Stimulated activated CD4-positive, alpha-beta T cell treated with anti-CD3 and anti-CD28 coated beads, Interleukin-15, amount 100 ng/mL, for 1 hour (primary cell): ENCODE data around the gene RANBP1.
"Not testable (repeated sequence)": the region's sequence is repeated elsewhere in the genome, so short reads cannot be mapped to it uniquely, and the experiment has no call there.

Source experiments
- DNase-seq, 2 donors: peaks; one replicate each; pipeline ENCODE4 v3.0.0-alpha.2; 2020; ENCODE audit warnings: low read depth in 1 of 2, low spot score in 1 of 2

Gene RANBP1

DNA sequence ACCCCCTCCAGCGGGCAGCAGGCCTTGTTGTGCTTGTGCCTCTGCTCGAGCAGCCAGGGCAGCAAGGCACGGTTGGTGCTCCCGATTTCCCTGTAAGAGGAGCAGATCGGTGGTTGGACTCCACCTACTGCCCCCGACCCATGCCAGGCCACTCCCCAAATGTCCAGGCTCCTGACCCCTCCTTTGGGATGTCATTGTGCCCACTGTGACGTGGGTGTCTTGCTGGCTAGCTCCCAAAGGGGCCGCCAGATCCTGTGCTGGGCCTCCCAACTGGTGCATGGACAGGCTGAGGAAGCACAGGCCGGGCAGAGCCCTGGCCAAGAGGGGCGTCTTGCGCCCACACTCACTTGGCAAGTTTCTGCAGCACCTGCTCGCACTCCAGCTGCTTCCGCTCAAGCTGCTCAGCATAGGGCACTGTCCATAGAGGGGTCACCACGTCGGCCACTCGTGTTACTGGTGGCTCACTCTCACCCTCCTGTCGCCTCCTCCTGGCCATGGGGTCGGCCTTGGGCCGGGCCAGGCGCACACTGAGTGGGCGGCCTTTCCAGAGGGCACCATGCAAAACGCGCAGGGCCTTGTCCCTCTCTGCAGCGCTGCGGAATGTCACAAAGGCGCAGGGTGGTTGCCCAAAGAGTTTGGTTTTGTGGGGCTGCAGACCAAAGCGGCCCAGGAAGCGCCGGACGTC is at the start of gene RANBP1:
Gene RANBP1, plus strand, starts transcription at position 414 of the 685 bp plus-strand sequence. Its CDS starts 81 bp downstream, at position 495.
- DNase-seq: no peak

DNA sequence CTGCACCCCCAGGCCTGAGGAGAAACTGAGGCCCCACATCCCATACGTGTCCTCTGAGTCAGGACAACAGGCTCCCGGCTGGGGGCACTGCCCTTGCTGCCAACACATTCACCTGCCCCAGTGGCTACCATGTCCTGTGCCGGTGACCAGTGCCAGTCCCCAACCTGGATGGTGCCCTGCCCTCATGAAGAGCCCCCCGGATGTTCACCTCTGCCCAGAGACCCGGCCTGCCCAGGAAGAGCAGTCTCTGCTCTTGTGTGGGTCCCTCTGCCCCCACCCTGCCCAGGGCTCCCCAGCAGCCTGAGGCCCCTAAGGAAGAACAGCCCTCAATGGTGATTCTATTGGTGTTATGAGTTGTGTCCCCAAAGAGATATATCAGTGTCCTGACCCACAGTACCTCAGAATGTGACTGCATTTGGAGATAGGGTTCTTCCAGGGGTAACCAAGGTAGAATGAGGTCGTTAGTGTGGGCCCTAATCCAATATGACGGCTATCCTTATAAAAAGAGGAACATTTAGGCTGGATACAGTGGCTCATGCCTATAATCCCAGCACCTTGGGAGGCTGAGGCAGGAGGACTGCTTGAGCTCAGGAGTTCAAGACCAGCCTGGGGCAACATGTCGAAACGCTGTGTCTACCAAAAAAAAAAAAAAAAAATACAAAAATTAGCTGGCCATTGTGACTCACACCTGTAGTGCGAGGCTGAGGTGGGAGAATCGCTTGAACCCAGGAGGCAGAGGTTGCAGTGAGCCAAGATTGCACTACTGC is 49.1 kb upstream of the RANBP1 start:
- no peak for DNase-seq

DNA sequence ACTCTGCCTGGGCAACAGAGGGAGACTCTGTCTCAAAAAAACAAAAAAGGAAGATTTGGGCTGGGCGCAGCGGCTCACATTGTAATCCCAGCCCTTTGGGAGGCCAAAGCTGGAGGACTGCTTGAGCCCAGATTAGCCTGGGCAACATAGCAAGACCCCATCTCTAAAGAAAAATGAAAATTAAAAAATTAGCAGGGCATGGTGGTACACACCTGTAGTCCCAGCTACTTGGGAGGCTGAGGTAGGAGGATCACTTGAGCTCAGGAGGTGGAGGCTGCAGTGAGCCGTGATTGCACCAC is 48.6 kb upstream of the RANBP1 start:
- DNase-seq: not testable (repeated sequence)

DNA sequence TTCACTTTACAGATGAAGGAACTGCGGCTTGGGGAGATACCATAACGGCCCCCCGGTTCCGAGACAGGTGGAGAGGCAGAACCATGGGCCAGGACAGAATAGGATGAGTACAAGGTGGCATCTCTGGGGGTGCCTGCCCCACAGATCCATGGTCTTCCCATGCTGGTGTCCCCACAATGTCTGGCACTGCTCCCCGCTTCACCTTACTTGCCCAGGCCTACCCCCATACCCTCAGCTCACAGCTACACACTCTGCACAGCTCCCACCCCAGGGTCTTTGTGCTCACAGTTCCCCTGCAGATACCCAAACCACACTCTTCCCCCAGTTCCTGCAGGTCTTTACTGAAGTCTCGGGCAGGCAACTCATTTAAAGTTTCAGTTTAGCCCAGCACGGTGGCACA is 47.3 kb upstream of the RANBP1 start:
- DNase-seq: no peak

DNA sequence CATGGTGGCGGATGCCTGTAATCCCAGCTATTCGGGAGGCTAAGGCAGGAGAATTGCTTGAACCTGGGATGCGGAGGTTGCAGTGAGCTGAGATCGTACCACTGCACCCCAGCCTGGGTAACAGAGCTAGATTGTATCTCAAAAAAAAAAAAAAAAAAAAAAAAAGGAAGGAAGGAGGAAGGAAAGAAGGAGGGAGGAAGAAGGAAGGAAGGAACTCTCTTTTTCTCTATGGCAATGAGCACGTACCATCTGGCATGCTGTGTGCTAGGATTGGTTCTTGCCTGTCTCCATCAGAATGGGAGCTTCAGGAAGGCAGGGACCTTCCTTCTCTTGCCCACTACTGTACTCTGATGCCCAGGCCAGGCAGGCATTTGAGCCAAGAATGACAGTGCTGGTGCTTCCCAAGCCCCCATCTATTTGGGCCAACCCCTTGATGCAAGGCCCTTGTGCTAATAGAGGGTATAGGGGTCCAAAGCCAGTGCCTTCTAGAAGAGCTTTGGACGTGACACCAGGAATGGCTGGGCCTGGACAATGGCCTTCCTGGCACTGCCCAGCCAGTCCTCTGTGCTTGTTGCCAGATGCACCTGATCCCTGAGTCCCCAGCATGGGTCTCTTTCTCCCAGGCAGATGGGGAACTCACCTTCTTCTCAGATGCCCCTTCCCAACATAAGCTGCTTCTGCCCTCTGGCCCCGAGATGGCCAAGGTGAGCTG is 46.4 kb upstream of the RANBP1 start:
- DNase-seq: no peak

DNA sequence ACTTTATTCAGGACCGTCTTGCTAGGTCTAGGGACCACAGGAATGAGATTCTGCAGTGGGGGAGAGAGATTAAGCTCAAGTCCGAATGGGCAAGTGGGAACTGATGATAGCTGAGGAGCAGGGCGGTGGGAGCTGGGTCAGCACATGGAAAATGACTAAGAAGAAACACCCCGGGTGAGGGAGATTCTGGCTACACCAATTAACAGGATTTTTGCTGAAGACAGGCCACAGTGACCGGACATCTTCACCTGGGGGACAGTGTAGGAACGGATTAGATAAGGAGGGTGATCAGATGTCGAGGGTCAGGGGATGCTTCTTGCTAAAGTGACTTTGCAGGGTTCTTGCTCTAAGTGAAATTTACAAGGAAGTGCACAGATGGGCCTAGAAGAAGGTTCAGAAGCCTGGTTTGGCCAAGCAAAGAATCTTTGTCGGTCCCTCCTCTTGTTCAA is 44.4 kb upstream of the RANBP1 start:
- DNase-seq: no peak

DNA sequence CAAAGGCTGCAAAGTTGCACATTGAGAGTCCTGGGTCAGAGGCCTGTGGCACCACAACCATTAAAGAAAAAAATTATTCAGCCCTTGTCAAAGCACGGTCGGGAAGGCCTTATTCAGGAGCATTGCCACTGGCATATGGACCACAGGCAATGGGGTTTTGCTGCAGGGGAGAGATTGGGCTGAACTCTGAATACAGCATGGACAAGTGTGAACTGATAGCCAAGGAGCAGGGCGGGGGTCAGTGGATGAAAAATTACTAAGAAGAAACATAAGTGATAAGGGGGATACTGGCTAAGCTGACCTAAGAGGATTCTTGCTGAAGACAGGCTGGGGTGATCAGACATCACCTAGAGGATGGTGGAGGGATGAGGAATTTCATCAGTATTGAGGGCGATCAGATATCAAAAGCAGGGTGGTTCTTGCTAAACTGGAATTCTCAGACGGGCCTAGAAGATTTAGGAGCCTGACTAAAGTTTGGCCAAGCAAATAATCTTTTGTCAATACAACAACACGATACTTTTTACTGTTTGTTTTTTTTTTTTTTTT is 39.2 kb upstream of the RANBP1 start:
- no peak for DNase-seq

DNA sequence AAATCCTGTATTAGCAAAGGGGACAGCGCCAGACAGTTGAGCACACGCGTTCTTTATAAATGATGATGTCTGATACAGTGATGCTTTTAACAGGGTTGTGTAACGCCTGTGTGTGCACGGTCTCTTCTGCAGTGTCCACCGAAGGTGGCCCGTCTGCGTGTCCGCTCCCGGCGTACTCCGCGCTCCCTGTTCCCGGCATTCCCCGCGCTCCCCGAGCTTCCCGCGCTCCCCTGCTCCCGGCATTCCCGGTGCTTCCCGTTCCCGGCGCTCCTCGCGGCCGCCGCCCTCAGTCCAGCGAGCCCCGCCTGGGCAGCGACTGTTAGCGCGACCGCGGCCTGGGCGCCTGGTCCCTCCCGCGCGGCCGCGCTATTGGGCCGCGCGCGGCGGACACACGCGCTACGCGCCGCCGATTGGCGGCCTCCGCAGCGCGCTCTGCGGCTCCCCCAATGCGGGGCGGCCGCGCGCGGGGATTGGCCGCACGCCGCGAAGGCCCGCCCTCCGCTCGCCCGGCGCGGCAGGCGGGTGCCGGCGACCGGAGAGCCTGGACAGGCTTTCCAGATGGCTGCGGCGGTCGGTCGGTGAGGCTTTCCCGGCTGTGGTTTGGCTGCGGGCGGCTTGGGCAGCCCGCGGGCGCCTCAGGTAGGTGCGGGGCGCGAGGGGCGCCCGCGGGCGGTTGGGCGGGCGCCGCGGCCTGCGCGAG is 36.0 kb upstream of the RANBP1 start, which contains the start of gene DGCR8:
Gene DGCR8, plus strand, starts transcription at position 497 of the 700 bp plus-strand sequence. CDS start 5,723 bp downstream, outside the sequence.
- peak; percentile 43 to 61 for DNase-seq

DNA sequence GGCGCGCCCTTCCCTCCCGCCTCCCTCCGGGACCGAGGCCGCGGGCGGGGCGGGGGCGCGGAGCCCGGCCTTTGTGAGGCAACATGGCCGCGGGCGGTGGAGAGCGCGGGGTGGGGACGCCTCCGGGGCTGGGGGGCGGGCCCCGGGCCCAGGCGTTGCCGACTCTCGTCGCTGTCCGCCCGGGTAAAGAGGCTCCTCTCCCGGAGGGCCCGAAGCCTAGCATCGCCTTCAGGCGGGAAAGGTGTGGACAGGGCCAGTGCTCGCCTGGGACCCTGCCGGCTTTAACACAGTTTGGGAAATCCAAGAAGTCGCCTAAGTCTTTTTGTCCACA is 35.5 kb upstream of the RANBP1 start:
- DNase-seq: peak; percentile 52 to 61

DNA sequence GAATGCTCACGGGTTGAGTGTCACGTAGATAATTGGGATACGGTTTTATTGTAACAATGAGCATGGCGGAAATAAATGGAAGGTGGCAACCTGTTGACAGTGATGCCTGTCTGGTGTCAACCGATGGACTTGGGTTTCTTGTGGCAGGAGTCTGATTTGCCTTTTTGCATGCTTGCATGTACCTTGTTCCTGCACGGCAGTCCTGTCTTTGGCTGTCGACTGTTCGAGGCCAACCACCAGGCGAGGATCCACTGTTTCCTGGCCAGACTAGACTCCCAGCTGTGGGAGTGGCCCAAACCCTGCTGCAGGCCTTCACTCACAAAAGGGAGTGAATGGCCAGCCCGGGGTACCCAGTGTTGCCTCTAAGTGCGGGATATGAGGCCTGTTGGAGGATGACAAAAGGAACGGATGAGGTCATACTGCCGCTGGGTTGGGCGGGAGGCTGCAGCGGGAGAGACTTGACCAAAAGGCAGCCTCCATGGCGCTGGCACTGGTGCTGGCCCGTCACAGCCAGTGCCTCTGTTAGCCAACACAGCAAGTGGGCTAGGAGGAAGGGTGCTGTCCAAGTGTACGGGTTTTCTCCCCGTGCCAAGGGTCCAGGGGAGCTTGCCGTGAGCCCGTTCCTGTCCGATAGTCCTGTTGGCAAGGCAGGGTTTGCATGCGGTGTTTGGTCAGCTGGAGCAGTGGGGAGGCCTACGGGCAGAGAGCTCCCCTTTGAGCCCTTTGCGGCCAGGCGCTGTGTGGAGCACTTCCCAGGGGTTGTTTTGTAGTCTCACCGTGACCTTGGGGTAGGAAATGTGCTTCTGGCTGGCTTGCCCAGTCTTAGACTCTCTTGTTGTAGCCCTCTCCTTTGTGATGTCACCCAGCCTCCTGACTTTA is 34.9 kb upstream of the RANBP1 start:
- DNase-seq: no peak

DNA sequence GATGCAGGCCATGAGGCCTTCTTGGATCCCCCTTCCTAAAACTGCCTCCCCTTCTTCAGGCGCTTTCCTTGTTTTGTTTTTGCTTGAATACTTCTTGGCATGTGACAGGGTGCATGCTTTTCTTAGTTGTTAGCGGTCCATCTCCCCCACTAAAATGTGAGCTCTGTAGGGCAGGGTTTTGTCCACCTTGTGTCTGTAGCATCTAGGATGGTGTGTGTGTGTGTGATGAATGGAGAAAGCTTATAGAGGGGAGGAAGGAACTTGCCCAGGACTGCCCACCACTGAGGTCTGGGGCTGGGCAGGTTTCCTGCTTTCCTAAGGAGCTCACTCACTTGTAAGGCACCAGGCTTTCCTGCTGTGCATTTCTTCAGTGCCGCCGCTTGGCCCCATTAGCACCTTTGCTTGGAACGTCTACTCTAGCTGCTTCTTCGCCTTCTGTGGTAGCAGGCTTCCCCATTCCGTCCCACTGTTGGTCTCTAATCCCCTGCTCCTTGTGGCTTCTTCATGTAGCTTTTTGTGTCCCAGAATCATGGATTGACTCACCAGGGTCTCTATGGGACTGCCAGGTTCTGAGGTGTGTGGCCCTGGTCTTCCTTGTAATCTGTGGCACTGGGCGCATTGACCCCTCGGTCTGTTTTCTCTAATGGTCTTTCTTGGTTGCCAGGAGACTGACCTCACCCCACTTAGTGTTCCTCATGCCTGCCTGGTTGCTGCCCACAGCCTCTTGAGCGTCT is 32.6 kb upstream of the RANBP1 start:
- no peak for DNase-seq

DNA sequence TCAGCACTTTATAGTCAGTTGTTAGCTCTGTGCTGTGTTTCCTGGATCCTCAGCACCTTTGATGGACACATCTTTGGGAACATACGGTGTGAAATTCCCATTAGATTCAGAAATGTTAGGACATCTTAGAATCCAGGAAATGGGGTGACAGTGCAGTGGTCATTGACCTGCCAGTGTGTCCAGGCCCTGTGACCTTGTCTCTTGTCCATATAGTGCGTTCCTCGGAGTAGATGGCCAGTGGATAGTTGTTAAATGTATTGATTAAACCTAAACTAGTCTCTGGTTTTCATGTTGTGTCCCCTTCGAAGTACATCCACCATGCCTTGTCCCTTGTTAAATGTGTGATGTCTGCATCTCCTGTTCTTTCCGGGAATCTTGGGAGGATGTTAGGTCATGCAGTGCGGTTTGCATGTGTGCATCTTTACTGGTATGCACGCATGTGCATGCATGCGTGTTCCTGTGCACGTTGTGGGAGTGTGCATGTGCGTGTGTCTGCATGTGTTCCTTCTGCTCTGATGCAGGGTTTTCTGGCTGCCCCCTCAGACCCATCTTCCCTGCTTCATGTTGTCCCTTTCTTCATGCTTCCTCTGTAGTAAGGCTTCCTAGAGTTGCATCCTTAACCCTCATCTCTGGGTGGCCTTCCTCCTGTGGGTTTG is 31.9 kb upstream of the RANBP1 start:
- DNase-seq: no peak

DNA sequence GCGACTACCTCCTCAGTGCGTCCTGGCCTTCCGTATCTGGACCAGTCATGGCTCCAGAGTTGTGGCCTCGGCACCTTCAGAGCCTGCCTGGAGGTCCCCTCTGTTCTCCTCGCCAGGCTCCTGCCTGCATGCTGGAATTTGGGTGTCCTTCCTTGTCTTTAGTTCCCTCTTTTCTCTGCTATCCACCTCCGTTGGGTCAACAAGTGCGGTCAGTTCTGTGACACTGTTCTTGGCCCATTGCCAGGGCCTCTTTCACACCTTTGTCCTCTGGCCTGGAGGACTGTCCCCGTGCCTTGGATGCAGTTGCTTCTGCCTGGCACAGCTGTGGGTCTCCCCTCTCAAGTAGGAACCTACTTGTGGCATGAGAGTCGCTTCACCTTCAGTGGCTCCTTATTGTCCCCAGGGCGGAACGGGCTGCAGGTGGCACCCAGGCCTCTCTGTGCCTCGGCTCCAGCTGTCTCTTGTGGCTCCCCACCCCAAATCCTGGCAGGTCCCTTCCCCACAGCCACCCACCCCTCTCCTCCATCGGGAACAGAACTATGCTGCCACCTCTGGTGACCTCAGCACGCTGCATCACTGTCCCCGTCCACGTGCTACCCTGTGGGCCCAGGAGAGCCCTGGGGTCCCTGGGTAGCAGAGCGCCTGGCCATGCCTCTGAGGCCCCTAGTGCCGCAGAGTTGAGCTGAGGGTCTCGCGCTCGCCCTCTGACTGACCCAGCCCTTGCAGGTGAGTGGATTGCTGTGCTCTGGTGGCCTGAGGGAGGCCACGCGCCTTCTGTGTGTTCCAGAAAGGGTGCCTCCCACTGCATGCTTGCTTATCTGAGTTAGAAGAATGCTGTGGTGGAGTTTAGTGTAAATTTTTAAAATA is 31.1 kb upstream of the RANBP1 start:
- no peak for DNase-seq

DNA sequence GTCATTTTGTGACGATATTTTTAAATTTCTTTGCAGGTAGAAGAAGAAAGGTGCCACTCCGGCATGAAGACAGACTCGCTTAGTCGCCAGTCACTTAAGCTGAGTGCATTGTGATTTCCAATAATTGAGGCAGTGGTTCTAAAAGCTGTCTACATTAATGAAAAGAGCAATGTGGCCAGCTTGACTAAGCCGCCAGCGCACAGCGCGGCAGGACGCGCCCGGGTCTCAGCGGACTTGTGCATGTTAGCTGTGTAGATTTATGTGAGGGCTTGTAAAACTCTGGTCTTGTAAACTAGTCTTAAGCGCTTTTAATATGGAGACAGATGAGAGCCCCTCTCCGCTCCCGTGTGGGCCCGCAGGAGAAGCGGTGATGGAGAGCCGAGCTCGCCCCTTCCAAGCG is 30.3 kb upstream of the RANBP1 start:
- DNase-seq: no peak

DNA sequence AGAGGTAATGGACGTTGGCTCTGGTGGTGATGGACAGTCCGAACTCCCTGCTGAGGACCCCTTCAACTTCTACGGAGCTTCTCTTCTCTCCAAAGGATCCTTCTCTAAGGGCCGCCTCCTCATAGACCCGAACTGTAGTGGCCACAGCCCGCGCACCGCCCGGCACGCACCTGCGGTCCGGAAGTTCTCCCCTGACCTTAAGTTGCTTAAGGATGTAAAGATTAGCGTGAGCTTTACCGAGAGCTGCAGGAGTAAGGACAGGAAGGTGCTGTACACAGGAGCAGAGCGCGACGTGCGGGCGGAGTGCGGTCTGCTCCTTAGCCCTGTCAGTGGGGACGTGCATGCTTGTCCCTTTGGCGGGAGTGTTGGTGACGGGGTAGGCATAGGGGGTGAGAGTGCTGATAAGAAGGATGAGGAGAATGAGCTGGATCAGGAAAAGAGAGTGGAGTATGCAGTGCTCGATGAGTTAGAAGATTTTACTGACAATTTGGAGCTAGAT is 29.8 kb upstream of the RANBP1 start:
- DNase-seq: no peak

DNA sequence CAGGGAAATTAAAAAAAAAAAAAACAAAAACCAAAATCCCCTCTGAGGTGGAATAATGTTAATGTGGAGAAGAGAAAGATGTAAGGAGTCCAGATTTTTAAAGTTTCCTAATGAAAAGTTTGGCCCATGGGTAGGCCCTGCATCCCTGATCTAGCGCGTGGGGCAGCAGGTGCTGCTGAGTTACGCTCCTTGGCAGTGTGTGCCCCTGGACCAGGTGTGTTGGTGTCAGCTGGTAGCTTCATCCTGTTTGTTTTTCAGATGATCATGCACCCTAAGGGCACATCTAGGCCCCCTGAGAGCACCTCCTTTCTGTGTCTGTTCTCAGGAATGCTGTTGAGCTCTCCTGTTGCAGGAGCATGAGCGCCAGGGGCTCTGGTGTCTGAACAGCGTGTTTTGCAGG is 29.1 kb upstream of the RANBP1 start:
- DNase-seq: no peak

DNA sequence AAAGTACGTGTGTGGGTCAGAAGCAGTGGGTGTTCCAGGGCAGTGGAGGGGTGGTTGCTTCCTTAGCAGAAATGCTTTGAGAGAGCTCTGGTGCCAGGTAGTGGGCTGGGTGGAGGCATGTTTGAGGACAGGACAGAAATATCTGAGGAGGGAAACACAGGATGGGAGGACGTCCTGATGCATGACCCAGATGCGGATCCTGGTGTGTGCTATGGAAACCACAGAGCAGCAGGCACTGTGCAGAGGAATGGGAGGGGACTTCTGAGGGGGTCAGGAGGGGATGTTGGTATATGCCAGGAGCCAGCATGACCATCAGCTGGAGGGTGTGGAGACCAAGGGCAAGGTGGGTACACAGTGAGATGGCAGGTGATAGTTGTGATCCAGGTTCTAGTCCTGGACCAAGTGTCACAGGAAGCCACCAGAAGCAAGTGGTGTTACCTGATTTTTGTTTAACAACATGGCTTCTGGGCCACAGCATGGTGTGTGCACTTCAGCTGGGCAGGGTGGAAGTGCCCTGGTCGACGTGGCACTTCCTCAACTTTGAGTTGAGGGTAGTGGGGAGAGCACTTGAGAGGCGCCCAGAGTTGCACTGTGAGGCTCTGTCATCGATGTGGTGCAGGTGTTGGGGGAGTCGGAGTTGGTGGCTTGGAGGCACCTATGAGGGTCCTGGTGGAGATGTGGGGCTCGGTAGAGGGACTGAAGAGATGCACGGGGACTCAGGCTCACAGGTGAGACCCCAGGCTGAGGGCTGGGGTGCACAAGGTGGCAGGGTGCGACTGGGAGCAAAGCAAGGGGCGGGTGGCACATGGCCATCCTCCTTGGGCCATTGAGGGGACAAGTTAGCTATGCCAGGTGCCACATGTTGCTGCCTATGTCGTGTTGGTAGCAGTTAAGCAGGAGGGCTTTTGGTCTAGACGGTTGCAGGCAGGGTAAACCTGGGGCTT is 28.3 kb upstream of the RANBP1 start:
- DNase-seq: no peak
